OCI-LY1 (cell line): Measurements from ENCODE around the gene DUSP12.
A peak's percentile ranks its signal among the peaks of the same experiment; 100 is the strongest.

ENCODE experiments used
- H2AFZ ChIP-seq: fragments of 200-600 bp; sonication (generic), shearing (Covaris generic); 2 replicates; pipeline ENCODE4 v1.6.0; 2014; ENCODE audit warnings: antibody characterized with exemption, mild to moderate bottlenecking, low read length
- H3F3A ChIP-seq: fragments of 200-600 bp; sonication (generic), shearing (Covaris generic); 2 replicates; pipeline ENCODE4 v1.6.0; 2014; ENCODE audit warnings: mild to moderate bottlenecking, antibody characterized with exemption, low read length, moderate library complexity; ENCODE audit not compliant: insufficient read depth
- H3K27ac ChIP-seq: fragments of 200-600 bp; sonication (generic); 2 replicates; pipeline ENCODE4 v1.5.1; 2014; ENCODE audit warnings: low read length, mixed run types, mild to moderate bottlenecking, low read depth; ENCODE audit not compliant: poor library complexity, severe bottlenecking
- H3K27me3 ChIP-seq: fragments of 200-600 bp; sonication (generic); 2 replicates; pipeline ENCODE4 v1.6.0; 2014; ENCODE audit warnings: antibody characterized with exemption, mild to moderate bottlenecking, low read length, moderate library complexity; ENCODE audit not compliant: insufficient read depth
- H3K36me3 ChIP-seq: fragments of 200-600 bp; sonication (generic); 2 replicates; pipeline ENCODE4 v1.6.1; 2014; ENCODE audit warnings: mild to moderate bottlenecking, antibody characterized with exemption, low read length, moderate library complexity, mixed read lengths; ENCODE audit not compliant: insufficient read depth
- H3K4me1 ChIP-seq: fragments of 200-600 bp; sonication (generic); 2 replicates; pipeline ENCODE4 v1.5.1; 2014; ENCODE audit warnings: mild to moderate bottlenecking, low read length, moderate library complexity; ENCODE audit not compliant: insufficient read depth, severe bottlenecking
- H3K4me2 ChIP-seq: fragments of 200-600 bp; sonication (generic), shearing (Covaris generic); 2 replicates; pipeline ENCODE4 v1.6.1; 2014; ENCODE audit warnings: low read length
- H3K4me3 ChIP-seq: fragments of 200-600 bp; sonication (generic); 2 replicates; pipeline ENCODE4 v1.5.1; 2014; ENCODE audit warnings: low read length, low read depth, mild to moderate bottlenecking, mixed read lengths; ENCODE audit not compliant: poor library complexity, severe bottlenecking
- H3K79me2 ChIP-seq: fragments of 200-600 bp; shearing (Covaris generic); 2 replicates; pipeline ENCODE4 v1.6.1; 2016; ENCODE audit warnings: mixed run types, low read length, mixed read lengths; ENCODE audit not compliant: insufficient read depth
- H3K9ac ChIP-seq: fragments of 200-600 bp; sonication (generic), shearing (Covaris generic); 2 replicates; pipeline ENCODE4 v1.6.1; 2014; ENCODE audit warnings: mild to moderate bottlenecking, low read length, mixed read lengths
- H3K9me2 ChIP-seq: fragments of 200-600 bp; sonication (generic), shearing (Covaris generic); 2 replicates; pipeline ENCODE4 v1.6.1; 2014; ENCODE audit warnings: low read depth, mild to moderate bottlenecking, low read length, mixed read lengths
- H3K9me3 ChIP-seq: fragments of 200-600 bp; shearing (Covaris generic); 2 replicates; pipeline ENCODE4 v1.6.1; 2014; ENCODE audit warnings: low read length, mixed read lengths
- H4K20me1 ChIP-seq: fragments of 200-600 bp; sonication (generic), shearing (Covaris generic); 2 replicates; pipeline ENCODE4 v1.6.0; 2016; ENCODE audit warnings: mild to moderate bottlenecking, low read length; ENCODE audit not compliant: insufficient read depth
- EZH2 ChIP-seq: fragments of 200-600 bp; sonication (generic), shearing (Covaris generic); IDR thresholded peaks from 2 replicates; pipeline ENCODE4 v1.8.0; 2017; ENCODE audit warnings: borderline replicate concordance, mixed run types, mild to moderate bottlenecking, antibody characterized with exemption, low read length, moderate library complexity, mixed read lengths
- TF ChIP-seq, protein P1 (sequence below): fragments of 200-600 bp; sonication (generic), shearing (Covaris generic); IDR thresholded peaks from 2 replicates; pipeline ENCODE4 v1.5.1; 2017; ENCODE audit warnings: mild to moderate bottlenecking, antibody characterized with exemption, low read length, moderate library complexity, mixed read lengths

DUSP12 gene

DNA sequence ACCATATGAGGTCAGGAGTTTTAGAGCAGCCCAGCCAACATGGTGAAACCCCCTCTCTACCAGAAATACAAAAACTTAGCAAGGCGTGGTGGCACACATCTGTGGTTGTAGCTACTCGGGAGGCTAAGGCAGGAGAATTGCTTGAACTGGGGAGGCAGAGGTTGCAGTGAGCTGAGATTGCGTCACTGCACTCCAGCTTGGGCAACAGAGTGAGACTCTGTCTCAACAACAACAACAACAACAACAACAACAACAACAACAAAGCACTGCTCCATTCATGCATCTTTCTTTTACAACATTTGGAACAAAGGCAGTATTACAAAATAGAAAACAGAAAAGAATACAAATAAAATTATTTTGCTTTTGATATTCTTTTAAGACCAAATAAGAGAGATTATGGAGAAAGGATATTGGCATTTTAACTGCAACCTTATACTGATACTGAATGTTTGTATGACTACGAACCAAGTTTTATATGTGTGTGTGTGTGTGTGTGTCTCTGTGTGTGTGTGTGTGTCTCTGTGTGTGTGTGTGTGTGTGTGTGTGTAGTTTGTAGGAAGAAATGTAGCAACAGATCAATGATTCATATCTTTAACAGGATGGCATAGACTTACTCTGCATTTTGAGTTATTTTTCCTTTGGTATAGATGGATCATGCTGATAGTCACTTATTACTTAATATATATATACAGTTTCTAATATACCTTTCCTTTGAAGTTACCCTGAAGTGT lies 41.2 kb downstream of the DUSP12 start:
- Histone ChIP-seq H3K79me2 (no peaks in the 10 kb centered on the region), H3F3A (no peaks in the 10 kb centered on the region), H3K9ac (no peak overlapping the region), H3K9me3 (no peaks in the 10 kb centered on the region), H3K9me2 (no peaks in the 10 kb centered on the region), H3K27me3 (no peaks in the 10 kb centered on the region), H3K4me3 (no peak overlapping the region), H3K36me3 (peaks cover 44% of the 10 kb centered on the region; the same call in 1 of the 2 replicates), H3K4me1 (no peaks in the 10 kb centered on the region), H3K4me2 (no peak overlapping the region), H2AFZ (no peak overlapping the region), H4K20me1 (no peaks in the 10 kb centered on the region), H3K27ac (no peak overlapping the region)
- no peak for TF ChIP-seq EZH2
- TF ChIP-seq, protein P1, sequence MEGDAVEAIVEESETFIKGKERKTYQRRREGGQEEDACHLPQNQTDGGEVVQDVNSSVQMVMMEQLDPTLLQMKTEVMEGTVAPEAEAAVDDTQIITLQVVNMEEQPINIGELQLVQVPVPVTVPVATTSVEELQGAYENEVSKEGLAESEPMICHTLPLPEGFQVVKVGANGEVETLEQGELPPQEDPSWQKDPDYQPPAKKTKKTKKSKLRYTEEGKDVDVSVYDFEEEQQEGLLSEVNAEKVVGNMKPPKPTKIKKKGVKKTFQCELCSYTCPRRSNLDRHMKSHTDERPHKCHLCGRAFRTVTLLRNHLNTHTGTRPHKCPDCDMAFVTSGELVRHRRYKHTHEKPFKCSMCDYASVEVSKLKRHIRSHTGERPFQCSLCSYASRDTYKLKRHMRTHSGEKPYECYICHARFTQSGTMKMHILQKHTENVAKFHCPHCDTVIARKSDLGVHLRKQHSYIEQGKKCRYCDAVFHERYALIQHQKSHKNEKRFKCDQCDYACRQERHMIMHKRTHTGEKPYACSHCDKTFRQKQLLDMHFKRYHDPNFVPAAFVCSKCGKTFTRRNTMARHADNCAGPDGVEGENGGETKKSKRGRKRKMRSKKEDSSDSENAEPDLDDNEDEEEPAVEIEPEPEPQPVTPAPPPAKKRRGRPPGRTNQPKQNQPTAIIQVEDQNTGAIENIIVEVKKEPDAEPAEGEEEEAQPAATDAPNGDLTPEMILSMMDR = no peak

DNA sequence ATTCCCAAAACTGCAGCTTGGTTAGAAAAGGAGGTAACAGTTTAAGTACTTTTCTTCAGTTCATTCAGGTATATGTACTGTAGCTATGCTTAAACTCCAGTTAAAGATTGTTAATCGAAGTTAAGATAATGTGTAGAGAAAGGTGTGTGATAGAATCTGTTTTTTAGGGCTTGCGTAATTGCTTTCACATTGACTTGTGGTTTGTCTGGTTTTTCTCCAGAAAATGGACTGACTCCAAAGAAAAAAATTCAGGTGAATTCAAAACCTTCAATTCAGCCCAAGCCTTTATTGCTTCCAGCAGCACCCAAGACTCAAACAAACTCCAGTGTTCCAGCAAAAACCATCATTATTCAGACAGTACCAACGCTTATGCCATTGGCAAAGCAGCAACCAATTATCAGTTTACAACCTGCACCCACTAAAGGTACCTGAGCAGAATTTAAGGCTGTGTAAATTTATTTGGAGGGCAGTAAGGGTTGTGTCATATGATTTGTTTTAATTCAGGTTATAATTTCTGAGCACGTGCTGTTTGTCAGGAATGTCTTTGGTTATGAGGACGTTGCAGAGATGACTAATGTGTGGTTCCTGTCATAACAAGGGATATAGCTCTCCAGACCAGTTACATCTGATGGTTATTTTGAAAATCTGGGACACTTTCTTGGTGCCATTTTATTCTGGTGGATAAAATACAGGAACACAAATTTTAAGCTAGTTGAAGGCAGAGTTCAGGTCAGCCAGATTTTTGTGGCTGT lies 42.5 kb downstream of the DUSP12 start:
- no peaks in the 10 kb centered on the region for H3K27me3 ChIP-seq
- no peak overlapping the region for H3K9ac ChIP-seq
- no peaks in the 10 kb centered on the region for H3K9me2 ChIP-seq
- no peak overlapping the region for H3K27ac ChIP-seq
- H3K79me2 ChIP-seq = no peaks in the 10 kb centered on the region
- H2AFZ ChIP-seq = no peak overlapping the region
- no peak overlapping the region for H3K4me3 ChIP-seq
- peaks cover 57% of the 10 kb centered on the region for H3K36me3 ChIP-seq
- TF ChIP-seq, protein P1 = no peak
- no peak for TF ChIP-seq EZH2
- H3K9me3 ChIP-seq = no peaks in the 10 kb centered on the region
- H3F3A ChIP-seq = no peaks in the 10 kb centered on the region
- H4K20me1 ChIP-seq = no peaks in the 10 kb centered on the region
- H3K4me2 ChIP-seq = no peak overlapping the region
- no peaks in the 10 kb centered on the region for H3K4me1 ChIP-seq

DNA sequence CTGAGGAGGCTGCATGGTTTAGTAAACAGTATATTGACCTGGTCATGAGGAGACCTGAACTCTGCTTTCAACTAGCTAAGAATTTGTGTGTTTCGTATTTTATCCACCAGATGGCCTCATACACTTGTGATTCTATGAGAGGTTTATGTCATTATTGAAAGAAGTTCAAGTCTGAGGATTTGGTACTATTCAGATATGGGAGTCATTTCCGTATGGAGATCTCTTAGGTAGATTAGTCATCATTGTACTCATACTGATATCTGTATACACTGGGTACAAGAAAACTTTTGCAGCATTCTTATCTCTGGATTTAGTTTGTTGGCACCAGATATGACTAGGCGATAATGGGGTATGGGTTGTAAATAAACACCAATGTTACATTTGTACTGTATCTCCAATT lies 43.2 kb downstream of the DUSP12 start:
- TF ChIP-seq, protein P1 = peak; percentile 71
- no peak for TF ChIP-seq EZH2
- Histone ChIP-seq H2AFZ (no peak overlapping the region), H3K36me3 (peaks cover 63% of the 10 kb centered on the region), H3K27ac (no peak overlapping the region), H3K27me3 (no peaks in the 10 kb centered on the region), H3K9ac (no peak overlapping the region), H3K4me3 (no peak overlapping the region), H3K4me2 (no peak overlapping the region), H3K9me2 (no peaks in the 10 kb centered on the region), H3K4me1 (no peaks in the 10 kb centered on the region), H4K20me1 (no peaks in the 10 kb centered on the region), H3K79me2 (no peaks in the 10 kb centered on the region), H3K9me3 (no peaks in the 10 kb centered on the region), H3F3A (no peaks in the 10 kb centered on the region)
